Stimulated activated CD8-positive, alpha-beta memory T cell treated with anti-CD3 and anti-CD28 coated beads, Interleukin-4, amount 100 ng/mL, for 4 hours (primary cell): ENCODE measurements around the gene PPP2R1B.

Experiments used
- DNase-seq, 2 donors: peaks; one replicate each; pipeline ENCODE4 v3.0.0-alpha.2; 2020; ENCODE audit warnings: low read depth in 2 of 2, low spot score in 1 of 2

Gene PPP2R1B

DNA sequence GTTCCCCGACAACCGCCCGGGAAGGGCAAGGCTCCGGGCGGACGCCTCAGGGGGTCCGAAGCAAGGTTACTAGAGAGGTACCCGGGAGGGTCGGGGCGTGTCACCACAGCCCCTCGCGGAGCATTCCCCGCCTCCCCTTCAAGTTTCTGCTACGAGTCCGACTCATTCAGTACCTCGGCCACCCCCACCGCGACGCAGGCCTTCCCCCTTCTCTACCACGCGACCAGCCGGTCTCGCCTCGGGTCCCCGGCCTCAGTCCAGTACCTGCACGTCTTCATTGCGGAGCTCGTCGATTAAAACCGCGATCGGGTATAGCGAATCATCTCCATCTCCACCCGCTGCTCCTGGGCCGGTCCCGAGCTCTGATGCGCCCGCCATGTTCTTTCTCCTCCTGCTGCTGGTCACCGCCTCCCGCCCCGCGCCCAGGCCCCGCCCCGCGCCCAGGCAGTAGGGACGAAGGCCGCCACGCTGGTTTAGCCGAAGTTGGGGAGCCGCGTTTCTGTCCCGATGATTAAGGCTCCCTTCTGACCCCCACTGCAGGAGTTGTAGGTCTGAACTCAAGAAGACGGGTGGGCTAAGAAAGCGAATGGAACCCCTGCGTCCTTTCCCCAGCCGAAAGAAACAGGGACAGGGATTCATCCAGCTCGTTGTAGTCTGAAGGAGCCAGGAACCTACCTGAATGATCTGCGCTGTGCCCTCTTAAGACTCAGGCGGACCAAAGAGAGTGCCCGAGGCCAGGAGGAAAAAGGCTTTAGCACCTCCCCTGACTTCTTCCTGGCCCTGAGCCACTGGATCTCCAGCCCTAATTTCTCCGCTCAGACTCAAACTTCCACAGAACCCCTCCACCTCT is at the start of gene PPP2R1B:
TSS of gene PPP2R1B (minus strand) at position 406 of the 850 bp plus-strand sequence. CDS start at position 378, 28 bp downstream.
- peak; percentile 34 to 41 for DNase-seq

DNA sequence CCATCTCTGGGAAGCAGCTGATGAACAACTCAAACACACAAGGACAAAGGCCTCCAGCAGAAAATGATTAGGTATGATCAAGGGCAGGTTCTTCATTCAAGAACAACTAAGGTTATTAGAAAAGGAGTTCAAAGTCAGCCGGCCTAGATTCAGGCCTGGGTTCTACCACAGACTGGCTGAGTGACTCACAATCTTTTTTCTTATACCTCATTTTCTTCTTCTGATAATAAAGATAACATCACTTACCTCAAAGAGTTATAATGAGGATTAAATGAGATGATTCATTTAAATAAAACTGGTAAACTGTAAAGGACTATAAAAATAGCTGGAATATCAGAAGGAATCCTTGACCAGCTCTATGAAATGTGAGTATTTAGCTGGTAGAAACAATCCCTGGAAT is 49.3 kb upstream of the PPP2R1B start:
- no peak for DNase-seq

DNA sequence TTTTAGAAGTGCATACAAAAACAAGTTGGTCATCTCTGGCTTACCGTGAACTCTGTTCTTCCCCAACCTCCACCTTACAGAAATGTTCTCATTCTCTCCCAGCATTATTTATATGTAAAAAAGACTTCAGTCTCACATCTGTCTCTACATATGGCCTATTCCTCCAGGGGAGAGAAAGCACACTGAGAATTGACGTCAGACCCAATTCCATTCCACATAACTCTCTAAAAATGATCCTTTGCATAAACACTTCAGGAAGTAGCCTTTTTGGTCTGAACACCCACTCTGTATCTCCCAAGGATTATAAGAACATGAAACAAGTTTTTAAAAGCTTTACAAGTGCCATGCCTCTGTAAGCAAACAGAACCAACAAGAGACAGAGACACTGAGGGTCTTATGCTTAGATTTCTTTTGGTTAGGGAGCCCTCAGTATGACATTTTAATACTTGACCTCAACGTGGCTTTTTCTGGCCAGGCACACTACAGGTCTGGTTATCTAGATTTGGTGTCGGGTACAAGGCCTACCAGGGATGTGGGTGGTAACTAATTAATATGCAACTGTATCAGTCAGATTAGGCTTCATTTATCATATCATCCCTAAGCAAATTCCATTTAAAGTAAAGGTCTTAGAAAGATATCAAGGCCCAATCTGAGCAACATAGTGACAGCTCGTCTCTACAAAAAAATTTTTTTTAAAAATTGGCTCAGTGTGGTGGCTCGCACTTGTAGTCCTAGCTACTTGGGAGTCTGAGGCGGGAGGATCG is 48.5 kb upstream of the PPP2R1B start:
- DNase-seq: no peak

DNA sequence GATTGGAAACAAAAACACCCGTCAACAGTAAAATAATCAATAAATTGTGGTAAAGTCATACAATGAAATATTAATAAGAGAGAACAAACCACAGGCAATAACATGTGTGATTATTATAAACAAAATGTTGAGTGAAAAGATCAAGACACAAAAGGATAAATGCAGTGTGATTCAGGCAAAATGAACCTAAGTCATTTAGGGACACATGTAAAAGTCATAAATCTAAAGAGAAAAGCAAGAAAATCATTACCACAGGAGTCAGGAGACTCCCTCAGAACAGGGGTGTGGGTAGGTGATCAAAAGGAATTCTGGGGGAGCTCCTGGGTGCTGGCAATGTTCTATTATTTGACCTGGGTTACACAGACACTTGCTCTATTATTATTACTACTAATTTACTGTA is 47.9 kb upstream of the PPP2R1B start:
- no peak for DNase-seq

DNA sequence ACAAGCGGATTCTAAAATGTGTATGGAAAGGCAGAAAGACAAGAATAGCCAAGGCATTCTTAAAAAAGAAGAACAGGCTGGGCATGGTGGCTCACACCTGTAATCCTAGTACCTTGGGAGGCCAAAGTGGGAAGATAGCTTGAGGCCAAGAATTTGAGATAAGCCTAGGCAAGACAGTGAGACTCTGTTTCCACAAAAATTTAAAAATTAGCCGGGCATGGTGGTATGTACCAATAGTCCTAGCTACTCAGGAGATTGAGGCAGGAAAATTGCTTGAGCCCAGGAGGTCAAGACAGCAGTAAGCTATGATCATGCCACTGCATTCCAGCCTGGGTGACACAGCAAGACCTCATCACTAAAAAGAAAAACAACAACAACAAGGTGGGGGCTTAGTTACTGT is 46.0 kb upstream of the PPP2R1B start:
- DNase-seq: no peak

DNA sequence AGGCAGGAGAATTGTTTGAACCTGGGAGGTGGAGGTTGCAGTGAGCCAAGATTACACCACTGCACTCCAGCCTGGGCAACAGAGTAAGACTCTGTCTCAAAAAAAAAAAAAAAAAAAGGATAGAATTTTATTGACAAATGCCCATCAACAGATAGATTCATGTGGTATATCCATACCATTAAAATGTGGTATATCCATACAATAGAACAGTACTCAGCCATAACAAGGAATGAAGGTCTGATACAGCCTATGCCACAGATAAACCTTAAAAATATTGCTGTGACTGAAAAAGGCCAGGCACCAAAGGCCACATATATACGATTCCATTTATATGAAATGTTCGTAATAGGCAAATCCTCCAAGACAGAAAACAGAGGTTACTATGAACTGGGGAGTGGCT is 45.3 kb upstream of the PPP2R1B start:
- DNase-seq: no peak

DNA sequence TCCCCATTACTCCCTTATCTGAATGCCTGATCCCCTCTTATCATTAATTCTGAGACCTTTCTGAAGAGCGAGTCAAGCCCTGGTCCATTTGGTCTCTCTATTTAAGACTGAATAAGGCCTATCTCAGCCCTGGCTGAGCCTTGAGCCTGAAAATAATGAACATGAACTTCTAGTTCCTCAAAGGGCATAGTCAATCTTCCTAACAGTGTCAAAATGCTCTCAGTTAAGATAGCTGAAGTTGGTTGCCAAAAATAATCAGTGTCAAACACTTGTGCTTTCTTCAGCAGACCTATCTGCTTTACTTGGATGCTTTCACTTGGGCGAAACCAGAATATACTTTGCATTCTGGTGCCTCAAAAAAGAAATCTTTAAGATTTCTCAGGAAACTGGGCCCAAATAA is 42.6 kb upstream of the PPP2R1B start:
- DNase-seq: no peak

DNA sequence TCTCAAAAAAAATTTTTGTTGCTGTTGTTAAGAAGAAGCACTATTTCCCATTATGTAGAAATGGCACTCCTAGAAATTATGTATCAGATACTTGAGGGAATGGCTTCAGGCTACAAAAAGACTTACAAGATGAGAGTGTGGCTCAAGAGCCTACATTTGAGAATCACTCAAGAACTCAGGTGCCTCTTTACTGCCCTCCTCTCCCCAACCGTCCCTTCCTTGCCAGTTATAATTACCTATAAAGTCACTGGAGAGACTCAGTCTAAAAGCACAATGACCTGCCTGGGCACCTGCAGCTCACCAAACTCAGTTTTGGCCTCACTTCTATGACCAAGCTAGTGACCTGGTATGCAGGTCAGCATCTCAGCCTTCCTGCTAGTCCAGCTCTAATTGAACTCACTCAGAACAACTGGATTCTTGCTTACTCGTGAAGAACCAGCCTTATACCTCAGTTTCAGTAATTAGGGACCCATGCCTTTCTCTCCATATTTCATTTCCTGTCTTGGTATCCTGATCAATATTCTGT is 41.9 kb upstream of the PPP2R1B start:
- DNase-seq: no peak

DNA sequence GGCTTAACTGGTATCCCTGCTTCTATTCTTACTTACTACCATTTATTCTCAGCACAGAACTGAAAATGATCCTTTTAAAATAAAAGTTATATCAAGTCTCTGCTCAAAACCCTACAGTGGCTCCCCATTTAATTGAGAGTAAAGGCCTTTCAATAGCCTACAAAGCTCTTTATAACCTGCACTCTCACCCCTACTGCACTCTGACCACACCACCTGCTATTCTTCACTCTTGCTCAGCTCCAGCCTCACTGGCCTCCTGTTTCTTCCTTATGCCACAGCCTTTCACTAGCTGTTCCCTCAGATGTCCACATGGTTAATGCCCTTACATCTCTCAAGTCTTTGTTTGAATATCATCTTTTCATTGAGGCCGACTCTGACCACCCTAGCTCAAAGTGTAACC is 40.9 kb upstream of the PPP2R1B start:
- DNase-seq: no peak

DNA sequence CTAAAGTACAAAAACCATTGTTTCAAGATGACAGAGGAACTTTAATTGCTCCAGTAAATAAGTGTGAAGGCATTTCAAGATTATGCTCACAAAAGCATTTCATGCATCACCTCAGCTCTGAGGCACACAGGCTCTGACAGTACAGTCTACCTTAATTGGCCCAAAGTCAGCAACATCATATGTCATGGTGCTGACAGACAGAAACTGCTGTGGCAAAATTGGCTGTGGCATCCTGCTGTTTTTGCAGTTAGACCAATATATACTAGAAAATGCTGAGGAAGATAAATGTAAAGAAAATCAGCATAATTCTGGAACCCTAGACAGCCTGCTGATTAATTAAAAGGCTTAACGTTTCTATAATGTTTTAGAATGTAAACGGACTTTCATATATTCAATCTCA is 34.9 kb upstream of the PPP2R1B start:
- no peak for DNase-seq

DNA sequence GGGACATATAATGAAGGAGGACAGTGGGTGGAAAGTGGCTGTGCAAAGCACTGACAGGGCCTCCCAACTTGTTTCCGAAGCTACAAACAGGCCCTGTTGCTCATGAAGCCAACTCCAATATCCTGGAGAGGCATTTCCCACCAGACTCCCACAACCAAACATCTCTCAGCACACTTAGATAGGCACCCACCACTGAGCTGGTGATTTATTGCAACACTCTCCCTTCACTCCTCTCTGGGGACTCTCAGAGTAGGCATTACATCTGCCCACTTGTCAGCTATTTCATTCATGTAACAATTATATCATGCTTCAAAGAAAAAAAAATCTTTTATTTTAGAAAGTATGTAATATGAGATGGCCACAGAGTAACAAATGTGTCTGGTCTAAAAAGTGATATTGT is 32.1 kb upstream of the PPP2R1B start:
- no peak for DNase-seq

DNA sequence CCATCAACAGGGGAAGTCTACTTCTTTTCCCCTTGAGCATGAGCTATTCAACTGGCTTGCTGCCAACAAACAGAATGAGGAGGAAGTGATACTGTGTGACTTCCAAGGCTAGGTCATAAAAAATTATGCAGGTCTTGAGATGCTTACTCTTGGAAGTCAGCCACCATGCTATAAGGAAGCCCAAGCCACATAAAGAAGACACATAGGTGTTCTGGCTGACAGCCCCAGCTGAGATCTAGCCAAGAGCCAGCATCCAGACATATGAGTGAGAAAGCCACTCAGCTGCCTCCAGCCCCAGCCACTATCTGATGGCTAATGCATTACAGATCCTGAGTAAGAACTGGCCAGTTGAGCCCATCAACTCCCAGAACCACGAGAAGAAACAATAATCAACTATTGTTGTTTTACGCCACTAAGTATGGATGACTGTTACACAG is 31.0 kb upstream of the PPP2R1B start:
- no peak for DNase-seq

DNA sequence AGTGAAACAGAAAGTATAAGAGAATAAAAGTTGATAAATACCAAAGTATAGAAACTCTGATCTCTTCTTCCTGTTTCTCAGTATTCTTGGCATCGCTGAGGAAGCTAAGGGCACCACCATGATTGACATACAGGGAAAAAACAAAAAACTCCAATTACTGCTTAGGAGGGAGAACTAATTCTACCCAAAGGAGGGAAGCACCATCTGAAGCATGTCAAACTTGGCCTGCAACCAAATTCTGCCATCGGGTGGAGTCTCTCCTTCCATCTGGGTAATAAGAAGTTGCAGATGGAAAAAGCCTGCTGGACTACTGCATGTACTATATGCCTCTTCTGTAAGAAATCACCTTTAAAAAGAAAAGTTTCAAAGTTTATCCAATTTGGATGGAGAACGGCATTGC is 30.5 kb upstream of the PPP2R1B start:
- DNase-seq: no peak

DNA sequence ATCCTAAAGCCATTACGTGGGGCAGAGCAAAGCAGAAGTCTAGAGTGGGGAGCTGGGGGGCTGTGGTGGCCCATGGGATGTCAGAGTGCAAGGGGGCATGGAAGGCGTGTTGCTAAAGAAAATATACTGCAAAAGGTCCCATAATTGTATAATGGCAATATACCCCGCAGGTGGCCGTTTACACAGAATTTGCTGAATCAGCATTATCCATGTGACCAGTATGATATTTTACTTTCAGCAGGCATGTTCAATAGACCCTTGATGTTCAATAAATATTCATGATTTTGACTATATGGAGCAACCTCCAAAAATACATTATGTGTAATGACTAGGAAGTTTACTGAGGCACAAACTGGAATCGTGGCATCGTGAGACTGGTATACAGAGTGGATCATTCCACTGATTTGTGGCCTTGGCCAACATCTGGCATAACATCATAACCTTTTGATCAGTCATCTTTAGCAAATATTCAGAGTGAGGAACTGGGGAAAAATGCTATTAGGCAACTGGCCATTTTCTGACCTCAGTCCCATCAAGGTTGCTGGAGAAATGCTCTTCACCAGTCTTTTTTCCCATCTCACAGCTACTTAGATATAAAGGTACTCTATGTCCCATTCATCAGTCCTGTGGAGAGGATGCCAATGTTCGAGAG is 29.3 kb upstream of the PPP2R1B start:
- no peak for DNase-seq

DNA sequence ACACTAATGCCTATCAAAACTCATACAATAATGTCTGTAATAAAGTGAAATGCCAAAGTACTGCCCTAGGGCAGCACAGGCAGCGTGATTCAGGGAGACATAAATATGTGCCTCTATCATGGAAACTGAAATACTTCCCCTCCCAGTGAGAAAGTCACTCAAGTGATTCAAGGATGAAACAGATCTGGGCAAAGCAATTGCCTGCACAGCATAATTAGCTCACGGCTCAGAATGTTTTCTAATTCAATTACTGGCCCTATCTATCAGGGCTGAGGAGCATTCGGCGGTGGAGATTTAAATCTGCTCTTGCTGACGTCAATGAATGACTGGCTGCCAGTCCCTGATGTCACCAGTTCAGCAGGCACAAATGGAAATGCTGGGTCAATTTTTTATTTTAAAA is 27.7 kb upstream of the PPP2R1B start:
- no peak for DNase-seq

DNA sequence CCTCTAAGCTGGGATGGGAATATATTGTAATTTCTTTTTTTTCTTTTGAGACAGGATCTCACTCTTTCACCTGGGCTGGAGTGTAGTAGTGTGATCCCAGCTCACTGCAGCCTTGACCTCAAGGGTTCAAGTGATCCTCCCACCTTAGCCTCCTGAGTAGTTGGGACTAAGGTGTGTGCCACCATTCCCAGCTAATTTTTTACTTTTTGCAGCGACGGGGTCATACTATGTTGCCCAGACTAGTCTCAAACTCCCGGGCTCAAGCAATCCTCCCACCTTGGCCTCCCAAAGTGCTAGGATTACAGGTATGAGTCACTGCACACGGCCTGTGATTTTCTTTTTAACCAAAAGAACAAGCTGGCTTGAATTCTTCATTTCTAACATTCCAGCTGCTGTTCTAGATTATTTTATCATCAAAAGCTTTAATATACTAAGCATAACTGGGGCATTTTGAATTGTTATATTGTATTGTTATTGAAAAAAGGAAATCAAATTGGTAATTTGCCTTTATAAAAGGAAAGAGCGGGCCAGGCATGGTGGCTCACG is 26.8 kb upstream of the PPP2R1B start:
- DNase-seq: no peak

DNA sequence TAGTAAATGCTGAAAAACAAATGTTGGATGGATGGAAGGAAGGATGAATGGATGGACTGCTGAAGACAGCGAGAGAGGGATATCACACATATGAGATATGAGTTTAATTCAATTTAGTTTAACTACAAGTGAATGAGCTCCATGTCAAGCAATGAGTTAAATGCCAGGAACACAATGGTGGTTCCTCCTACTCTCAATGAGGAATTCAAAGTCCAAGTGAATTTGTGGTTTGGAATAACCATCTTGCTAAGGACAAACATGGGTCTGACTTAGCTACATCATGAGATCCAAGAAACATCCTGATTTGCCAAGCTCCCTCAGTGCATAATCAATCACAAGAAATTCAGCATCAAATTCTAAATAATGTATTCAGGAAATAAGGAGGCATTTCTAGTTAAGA is 26.1 kb upstream of the PPP2R1B start:
- DNase-seq: no peak

DNA sequence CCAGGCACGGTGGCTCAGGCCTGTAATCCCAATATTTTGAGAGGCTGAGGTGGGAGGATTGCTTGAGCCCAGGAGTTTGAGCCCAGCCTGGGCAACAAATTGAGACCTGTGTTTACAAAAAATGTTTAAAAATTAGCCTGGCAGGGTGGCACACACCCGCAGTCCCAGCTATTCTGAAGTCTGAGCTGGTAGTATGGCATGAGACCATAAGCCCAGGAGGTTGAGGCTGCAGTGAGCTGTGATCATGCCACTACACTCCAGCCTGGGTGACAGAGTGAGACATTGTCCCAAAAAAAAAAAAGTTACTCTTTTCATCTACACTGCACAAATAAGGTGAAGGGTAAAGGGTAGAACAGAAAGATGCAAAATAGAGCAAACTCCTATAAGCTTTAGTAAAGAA is 22.3 kb upstream of the PPP2R1B start:
- no peak for DNase-seq

DNA sequence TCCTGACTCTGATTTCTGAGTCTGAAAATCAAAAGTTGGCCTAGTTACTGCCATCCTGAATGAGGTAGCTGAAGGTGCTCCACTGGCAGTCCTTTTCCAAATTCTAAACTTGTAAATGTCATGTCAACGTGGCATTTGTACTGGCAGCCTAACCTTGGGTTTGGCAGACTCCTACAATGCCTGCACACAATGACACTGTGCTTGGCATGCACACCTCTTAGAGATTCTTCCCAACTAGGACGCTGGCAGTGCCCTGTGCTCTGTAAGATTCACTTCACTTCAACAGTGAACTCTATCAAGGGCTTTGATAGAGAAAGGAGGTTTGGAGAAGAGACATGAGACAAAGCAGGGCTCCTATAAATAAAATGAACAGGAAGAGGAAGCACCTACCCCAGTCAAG is 21.9 kb upstream of the PPP2R1B start:
- DNase-seq: no peak

DNA sequence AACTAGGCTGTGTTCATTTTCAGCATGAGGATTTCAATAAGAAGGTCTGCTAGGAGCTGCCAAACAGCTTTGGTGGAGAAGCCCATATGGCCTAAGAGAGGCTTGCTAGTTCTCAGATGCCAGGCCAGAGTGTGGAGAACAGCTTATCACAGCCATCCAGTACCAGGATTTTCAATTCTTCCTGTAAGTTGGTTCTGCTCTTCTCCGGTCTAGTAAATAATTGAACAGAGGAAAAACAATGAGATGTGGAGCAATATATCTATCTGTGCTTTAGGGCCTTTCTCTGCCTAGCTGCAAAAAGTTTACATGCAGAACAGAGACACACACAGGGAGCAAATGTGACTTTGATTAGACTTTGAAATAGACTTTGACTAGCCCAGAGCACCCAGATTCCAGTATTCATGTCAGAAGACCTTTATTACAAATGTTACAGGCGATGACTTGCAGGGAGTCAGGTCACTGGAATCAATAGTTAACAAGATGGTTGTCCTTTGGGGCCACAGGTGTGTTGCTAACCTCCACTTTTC is 19.8 kb upstream of the PPP2R1B start:
- DNase-seq: no peak

DNA sequence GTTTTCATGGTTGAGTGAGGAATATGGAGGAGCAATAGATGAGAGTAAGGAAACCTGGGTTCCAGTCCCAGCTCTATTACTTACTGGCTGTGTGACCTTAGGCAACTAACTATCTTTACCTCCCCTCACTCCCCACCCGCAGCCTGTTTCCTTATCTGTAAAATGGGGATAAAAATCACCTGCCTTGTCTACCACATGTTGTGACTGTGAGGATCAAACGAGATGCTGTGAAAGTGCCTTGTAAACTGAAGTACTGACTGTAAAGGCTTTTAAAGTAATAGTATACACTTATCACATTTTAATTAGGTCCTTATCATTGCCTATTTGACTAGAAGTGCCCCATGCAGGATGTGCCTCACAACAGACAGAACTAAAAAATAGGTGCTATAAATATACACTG is 18.9 kb upstream of the PPP2R1B start:
- no peak for DNase-seq
